Lower leg skin (tissue), 4 donors: ENCODE results near the gene KIAA0825. TPM values are rescaled to one million over a fixed set of nuclear protein-coding genes. Genes with fewer than 3 reads are reported as not detected.
"Not testable (repeated sequence)": the region's sequence is repeated elsewhere in the genome, so short reads cannot be mapped to it uniquely, and the experiment has no call there.

Experiments used
- DNase-seq, 2 donors: peaks; one replicate each; pipeline ENCODE4 v3.0.0-alpha.2; 2019; ENCODE audit warnings: low spot score in 2 of 2
- H3K4me3 ChIP-seq: fragments of 200-600 bp; sonication (generic); 2 replicates; pipeline ENCODE4 v1.5.1; 2017; ENCODE audit warnings: mild to moderate bottlenecking, low read depth; ENCODE audit not compliant: poor library complexity, severe bottlenecking
- POLR2A ChIP-seq, 2 donors: fragments of 450-650 bp; IDR thresholded peaks; one replicate each; pipeline ENCODE4 v1.6.1; 2016 to 2017; ENCODE audit warnings: antibody characterized with exemption in 2 of 2, mild to moderate bottlenecking in 1 of 2, moderate library complexity in 1 of 2
- WGBS, 2 donors: methylation state at CpG; one replicate each; pipeline ENCODE4 v1.1.5; 2018; 5-methylcytosine and 5-hydroxymethylcytosine counted together
- intact Hi-C: fragments of 100-400 bp; cut with DNase I; formaldehyde crosslinking; loops from one replicate; pipeline ENCODE4 v1.15.0; 2023; ENCODE audit warnings: low total_unique reads
- total RNA-seq, 4 donors: library from RNA; depleted of rRNA; stranded (reverse); fragments of >200 nt; gene quantifications; one replicate each; pipeline ENCODE4 v1.1.0, GENCODE V29; 2016
- TF ChIP-seq, protein P1 (sequence below), 3 donors: fragments of 450-650 bp; IDR thresholded peaks; one replicate each; pipeline ENCODE4 v1.5.1; 2016; ENCODE audit warnings: antibody characterized with exemption in 3 of 3, mild to moderate bottlenecking in 3 of 3, moderate library complexity in 2 of 3

Gene KIAA0825
- total RNA-seq, 4 donors from 2014 or later = 1.6 to 3.4 (median 2.5) TPM

GRCh38 chr5:94361832-94362796 lies 256.3 kb downstream of the KIAA0825 start:
- WGBS, 2 donors = 82 to 83% methylated on average over 5 of the region's 5 CpGs
- intact Hi-C loops = no loop called here
- no peak for TF ChIP-seq POLR2A (IDR thresholded peaks at IDR 0.05)
- DNase-seq = no peak
- no peak overlapping the region for H3K4me3 ChIP-seq

DNA sequence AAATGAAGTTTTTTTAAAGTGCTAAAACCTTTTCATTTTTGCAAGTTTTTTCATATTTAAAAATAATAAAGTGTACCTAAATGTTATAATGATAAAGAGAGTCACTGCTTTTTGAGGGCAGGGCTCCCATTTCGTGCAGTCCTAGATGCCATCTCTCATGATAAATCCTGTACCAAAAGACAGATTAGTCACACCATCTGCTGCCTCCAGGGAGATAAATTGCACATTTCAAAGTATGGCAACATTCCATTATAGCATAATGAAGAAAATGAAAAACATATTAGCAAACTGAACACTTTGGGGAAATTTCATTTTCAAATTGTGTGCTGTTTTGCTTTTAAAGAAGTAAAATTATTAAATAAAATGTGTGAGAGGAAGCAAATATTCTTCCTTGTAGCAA lies 257.2 kb downstream of the KIAA0825 start:
- whole genome bisulfite sequencing, 2 donors = 26 to 38% methylated on average over 1 of the region's 1 CpG
- H3K4me3 ChIP-seq = no peak overlapping the region
- no peak for TF ChIP-seq POLR2A (IDR thresholded peaks at IDR 0.05)
- TF ChIP-seq, protein P1, sequence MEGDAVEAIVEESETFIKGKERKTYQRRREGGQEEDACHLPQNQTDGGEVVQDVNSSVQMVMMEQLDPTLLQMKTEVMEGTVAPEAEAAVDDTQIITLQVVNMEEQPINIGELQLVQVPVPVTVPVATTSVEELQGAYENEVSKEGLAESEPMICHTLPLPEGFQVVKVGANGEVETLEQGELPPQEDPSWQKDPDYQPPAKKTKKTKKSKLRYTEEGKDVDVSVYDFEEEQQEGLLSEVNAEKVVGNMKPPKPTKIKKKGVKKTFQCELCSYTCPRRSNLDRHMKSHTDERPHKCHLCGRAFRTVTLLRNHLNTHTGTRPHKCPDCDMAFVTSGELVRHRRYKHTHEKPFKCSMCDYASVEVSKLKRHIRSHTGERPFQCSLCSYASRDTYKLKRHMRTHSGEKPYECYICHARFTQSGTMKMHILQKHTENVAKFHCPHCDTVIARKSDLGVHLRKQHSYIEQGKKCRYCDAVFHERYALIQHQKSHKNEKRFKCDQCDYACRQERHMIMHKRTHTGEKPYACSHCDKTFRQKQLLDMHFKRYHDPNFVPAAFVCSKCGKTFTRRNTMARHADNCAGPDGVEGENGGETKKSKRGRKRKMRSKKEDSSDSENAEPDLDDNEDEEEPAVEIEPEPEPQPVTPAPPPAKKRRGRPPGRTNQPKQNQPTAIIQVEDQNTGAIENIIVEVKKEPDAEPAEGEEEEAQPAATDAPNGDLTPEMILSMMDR (IDR thresholded peaks at IDR 0.05) = no peak
- DNase-seq = no peak
- intact Hi-C loops = no loop called here

GRCh38 chr5:94360382-94361130 lies 257.8 kb downstream of the KIAA0825 start:
- TF ChIP-seq, protein P1 (IDR thresholded peaks at IDR 0.05) = no peak
- TF ChIP-seq POLR2A (IDR thresholded peaks at IDR 0.05) = no peak
- H3K4me3 ChIP-seq = no peak overlapping the region
- intact Hi-C loops = no loop called here
- WGBS, 2 donors = 80 to 84% methylated on average over 4 of the region's 4 CpGs
- DNase-seq = no peak

DNA sequence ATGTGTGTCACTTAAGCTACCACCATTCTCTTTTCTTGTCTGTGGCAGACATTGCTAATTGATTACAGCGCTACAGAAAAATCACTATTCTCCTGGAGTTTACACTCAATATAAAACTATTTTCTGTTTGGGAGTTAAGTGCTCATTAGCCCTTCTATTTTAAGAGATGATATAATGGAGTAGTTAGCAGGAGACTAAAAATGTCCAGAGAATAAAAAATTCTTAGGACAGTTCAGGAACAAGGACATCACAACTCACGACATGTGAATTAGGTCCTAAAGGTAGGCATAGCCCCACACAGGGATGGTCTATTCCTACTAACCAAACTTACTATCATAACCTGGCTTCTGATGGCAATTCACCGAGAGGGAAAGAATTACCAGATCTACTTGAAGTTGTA lies 258.5 kb downstream of the KIAA0825 start:
- intact Hi-C loops = no loop called here
- TF ChIP-seq, protein P1 (IDR thresholded peaks at IDR 0.05) = no peak
- no peak for TF ChIP-seq POLR2A (IDR thresholded peaks at IDR 0.05)
- WGBS, 2 donors = 96 to 99% methylated on average over 3 of the region's 3 CpGs
- H3K4me3 ChIP-seq = no peak overlapping the region
- DNase-seq = no peak

- intact Hi-C loops = no loop called here
- no peak overlapping the region for H3K4me3 ChIP-seq
- no peak for DNase-seq
- no peak for TF ChIP-seq POLR2A (IDR thresholded peaks at IDR 0.05)
- TF ChIP-seq, protein P1 (IDR thresholded peaks at IDR 0.05) = no peak
These were observed 262.6 kb downstream of the KIAA0825 start for GRCh38 chr5:94355811-94356210.

DNA sequence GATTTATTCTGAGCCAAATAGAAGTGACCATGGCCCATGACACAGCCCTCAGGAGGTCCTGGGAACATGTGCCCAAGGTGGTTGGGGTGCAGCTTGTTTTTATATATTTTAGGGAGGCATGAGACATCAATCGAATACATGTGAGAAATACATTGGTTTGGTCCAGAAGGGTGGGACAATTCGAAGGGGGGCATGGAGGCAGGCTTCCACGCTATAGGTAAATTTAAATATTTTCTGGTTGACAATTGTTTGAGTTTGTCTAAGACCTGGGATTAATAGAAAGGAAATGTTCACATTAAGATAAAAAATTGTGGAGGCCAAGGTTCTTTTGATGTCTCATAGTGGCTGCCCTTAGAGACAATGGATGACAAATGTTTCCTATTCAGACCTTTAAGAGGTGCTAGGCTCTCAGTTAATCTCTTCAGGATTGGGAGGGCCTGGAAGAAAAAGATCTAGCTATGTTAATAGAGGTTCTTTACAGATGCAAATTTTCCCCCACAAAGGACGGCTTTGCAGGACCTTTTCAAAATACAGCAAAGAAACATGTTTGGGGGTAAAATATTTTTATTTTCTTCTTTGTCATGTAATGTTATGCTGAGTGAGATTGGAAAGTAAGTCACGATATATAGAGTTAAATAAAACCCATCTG lies 263.4 kb downstream of the KIAA0825 start:
- DNase-seq, intact Hi-C loops, H3K4me3 ChIP-seq: not testable (repeated sequence)
- 81 to 83% methylated on average over 5 of the region's 5 CpGs for WGBS, 2 donors
